HEK293 (cell line): Measurements from ENCODE around the gene ACADL.

Experiments used
- CTCF ChIA-PET: fragments of 350-600 bp; formaldehyde crosslinking; extraction: SDS; loops from one replicate; lab custom pipeline; 2021; ENCODE audit warnings: antibody characterized with exemption; lab: Yijun Ruan, JAX
- POLR2A ChIA-PET: fragments of 300-600 bp; formaldehyde crosslinking; extraction: SDS; loops from one replicate; lab custom pipeline; 2020; ENCODE audit warnings: antibody characterized with exemption, inconsistent platforms; lab: Yijun Ruan, JAX
- H3K27ac ChIP-seq: fragments of 200-500 bp; sonication (Bioruptor generic); 2 replicates; pipeline ENCODE4 v1.5.1; 2014; ENCODE audit warnings: low read depth, low read length, control low read depth, inconsistent platforms; ENCODE audit errors: extremely low read depth
- H3K36me3 ChIP-seq, 2 experiments: fragments of 200-500 bp in 1 of 2; sonication (Bioruptor generic) in 1 of 2; 1 replicate in 1 of 2; 2 replicates in 1 of 2; pipeline ENCODE4 v1.5.1; 2014 to 2017; ENCODE audit warnings: inconsistent platforms in 2 of 2, low read length in 2 of 2; ENCODE audit not compliant: control insufficient read depth in 2 of 2, insufficient read depth in 1 of 2
- H3K4me1 ChIP-seq: fragments of 200-500 bp; sonication (Bioruptor generic); 2 replicates; pipeline ENCODE4 v1.5.1; 2014; ENCODE audit warnings: mild to moderate bottlenecking, low read length, inconsistent platforms; ENCODE audit not compliant: control insufficient read depth, insufficient read depth
- H3K4me3 ChIP-seq: 2 replicates; pipeline ENCODE4 v1.5.1; 2011; ENCODE audit warnings: low read depth, mild to moderate bottlenecking, control low read depth, low read length, moderate library complexity
- H3K9me3 ChIP-seq: fragments of 200-500 bp; sonication (Bioruptor generic); 2 replicates; pipeline ENCODE4 v1.5.1; 2014; ENCODE audit warnings: low read depth, low read length, inconsistent platforms; ENCODE audit not compliant: control insufficient read depth, insufficient read depth
- AEBP2 ChIP-seq: fragments of 450-650 bp; formaldehyde crosslinking; IDR thresholded peaks from 2 replicates; pipeline ENCODE4 v1.5.1; 2016; ENCODE audit warnings: missing biosample characterization, missing genetic modification characterization, borderline replicate concordance
- BCL11B ChIP-seq: fragments of 450-650 bp; formaldehyde crosslinking; IDR thresholded peaks from 2 replicates; pipeline ENCODE4 v1.5.1; 2016; ENCODE audit warnings: low read depth, missing biosample characterization, missing genetic modification characterization
- GLI4 ChIP-seq: fragments of 450-650 bp; formaldehyde crosslinking; IDR thresholded peaks from 2 replicates; pipeline ENCODE4 v1.5.1; 2016; ENCODE audit warnings: missing biosample characterization, missing genetic modification characterization
- KLF16 ChIP-seq: fragments of 450-650 bp; formaldehyde crosslinking; IDR thresholded peaks from 2 replicates; pipeline ENCODE4 v1.5.1; 2017; ENCODE audit warnings: missing biosample characterization, missing genetic modification characterization
- KLF9 ChIP-seq: fragments of 450-650 bp; formaldehyde crosslinking; IDR thresholded peaks from 2 replicates; pipeline ENCODE4 v1.5.1; 2016; ENCODE audit warnings: missing biosample characterization, missing genetic modification characterization, low read depth
- OSR2 ChIP-seq: fragments of 450-650 bp; formaldehyde crosslinking; IDR thresholded peaks from 2 replicates; pipeline ENCODE4 v1.5.1; 2016; ENCODE audit warnings: missing biosample characterization, missing genetic modification characterization
- TSHZ1 ChIP-seq: fragments of 450-650 bp; formaldehyde crosslinking; IDR thresholded peaks from 2 replicates; pipeline ENCODE4 v1.5.1; 2016; ENCODE audit warnings: missing biosample characterization, missing genetic modification characterization, borderline replicate concordance
- ZBTB48 ChIP-seq: fragments of 450-650 bp; formaldehyde crosslinking; IDR thresholded peaks from 2 replicates; pipeline ENCODE4 v1.5.1; 2016; ENCODE audit warnings: missing biosample characterization, missing genetic modification characterization
- ZBTB49 ChIP-seq: fragments of 450-650 bp; formaldehyde crosslinking; IDR thresholded peaks from 2 replicates; pipeline ENCODE4 v1.5.1; 2016; ENCODE audit warnings: missing biosample characterization, missing genetic modification characterization, low read depth
- ZFHX2 ChIP-seq: fragments of 450-650 bp; formaldehyde crosslinking; conservative IDR thresholded peaks from 2 replicates; pipeline ENCODE4 v1.5.1; 2016; ENCODE audit warnings: missing biosample characterization, missing genetic modification characterization
- ZNF114 ChIP-seq: fragments of 450-650 bp; formaldehyde crosslinking; IDR thresholded peaks from 2 replicates; pipeline ENCODE4 v1.5.0; 2017; ENCODE audit warnings: missing biosample characterization, missing genetic modification characterization
- ZNF146 ChIP-seq: fragments of 450-650 bp; formaldehyde crosslinking; IDR thresholded peaks from 2 replicates; pipeline ENCODE4 v1.5.1; 2016; ENCODE audit warnings: missing biosample characterization, missing genetic modification characterization
- ZNF155 ChIP-seq: fragments of 450-650 bp; formaldehyde crosslinking; IDR thresholded peaks from 2 replicates; pipeline ENCODE4 v1.5.1; 2016; ENCODE audit warnings: missing biosample characterization, missing genetic modification characterization
- ZNF221 ChIP-seq: fragments of 450-650 bp; formaldehyde crosslinking; IDR thresholded peaks from 2 replicates; pipeline ENCODE4 v1.5.1; 2017; ENCODE audit warnings: missing biosample characterization, missing genetic modification characterization, borderline replicate concordance
- ZNF274 ChIP-seq, 2 experiments: fragments of 200-500 bp in 1 of 2; fragments of 450-650 bp in 1 of 2; sonication (Bioruptor generic) in 1 of 2; formaldehyde crosslinking in 1 of 2; IDR thresholded peaks; 2 replicates each; pipeline versions ENCODE4 v1.5.1 to v1.6.1; 2014 to 2016; ENCODE audit warnings: borderline replicate concordance in 1 of 2, inconsistent platforms in 1 of 2, low read length in 1 of 2, missing biosample characterization in 1 of 2, missing genetic modification characterization in 1 of 2
- ZNF341 ChIP-seq: fragments of 450-650 bp; formaldehyde crosslinking; IDR thresholded peaks from 2 replicates; pipeline ENCODE4; 2016; ENCODE audit warnings: low read depth, missing biosample characterization, missing genetic modification characterization
- ZNF350 ChIP-seq: fragments of 450-650 bp; formaldehyde crosslinking; IDR thresholded peaks from 2 replicates; pipeline ENCODE4 v1.5.0; 2017; ENCODE audit warnings: missing biosample characterization, mild to moderate bottlenecking, missing genetic modification characterization
- ZNF394 ChIP-seq: fragments of 450-650 bp; formaldehyde crosslinking; IDR thresholded peaks from 2 replicates; pipeline ENCODE4 v1.5.1; 2016; ENCODE audit warnings: missing biosample characterization, missing genetic modification characterization, mild to moderate bottlenecking, moderate library complexity, borderline replicate concordance
- ZNF561 ChIP-seq: fragments of 450-650 bp; IDR thresholded peaks from 2 replicates; pipeline ENCODE4 v1.5.1; 2018; ENCODE audit warnings: missing biosample characterization, missing genetic modification characterization, borderline replicate concordance
- ZNF707 ChIP-seq: fragments of 450-650 bp; formaldehyde crosslinking; IDR thresholded peaks from 2 replicates; pipeline ENCODE4 v1.5.1; 2016; ENCODE audit warnings: missing biosample characterization, missing genetic modification characterization
- ZSCAN5A ChIP-seq: fragments of 450-650 bp; formaldehyde crosslinking; IDR thresholded peaks from 2 replicates; pipeline ENCODE4 v1.5.1; 2016; ENCODE audit warnings: missing biosample characterization, missing genetic modification characterization
- TF ChIP-seq, protein P1 (sequence below): fragments of 450-650 bp; formaldehyde crosslinking; IDR thresholded peaks from 2 replicates; pipeline ENCODE4 v1.5.1; 2016; ENCODE audit warnings: missing biosample characterization, missing genetic modification characterization
- TF ChIP-seq, protein P2 (sequence below): fragments of 450-650 bp; IDR thresholded peaks from 2 replicates; pipeline ENCODE4 v1.5.1; 2018; ENCODE audit warnings: missing biosample characterization, mild to moderate bottlenecking, missing genetic modification characterization

Gene ACADL

GRCh38 chr2:210203147-210203546, 22.1 kb downstream of the ACADL start:
- ChIA-PET POLR2A (no interaction called here), CTCF (interaction anchor here (3.0 kb wide), 1 partner anchor 8 kb away, joined by 14 read pairs; no protein-coding TSS in a partner anchor)
- Histone ChIP-seq H3K4me1 (no peaks in the 10 kb centered on the region), H3K9me3 (no peaks in the 10 kb centered on the region), H3K36me3 (no peaks in the 10 kb centered on the region), H3K27ac (no peak overlapping the region), H3K4me3 (no peak overlapping the region)
- TF ChIP-seq ZNF221 (tag by site-specific recombination): no peak
- no peak for TF ChIP-seq OSR2
- TF ChIP-seq ZBTB49: no peak
- no peak for TF ChIP-seq ZSCAN5A
- TF ChIP-seq BCL11B (tag by site-specific recombination): no peak
- TF ChIP-seq, protein P1, sequence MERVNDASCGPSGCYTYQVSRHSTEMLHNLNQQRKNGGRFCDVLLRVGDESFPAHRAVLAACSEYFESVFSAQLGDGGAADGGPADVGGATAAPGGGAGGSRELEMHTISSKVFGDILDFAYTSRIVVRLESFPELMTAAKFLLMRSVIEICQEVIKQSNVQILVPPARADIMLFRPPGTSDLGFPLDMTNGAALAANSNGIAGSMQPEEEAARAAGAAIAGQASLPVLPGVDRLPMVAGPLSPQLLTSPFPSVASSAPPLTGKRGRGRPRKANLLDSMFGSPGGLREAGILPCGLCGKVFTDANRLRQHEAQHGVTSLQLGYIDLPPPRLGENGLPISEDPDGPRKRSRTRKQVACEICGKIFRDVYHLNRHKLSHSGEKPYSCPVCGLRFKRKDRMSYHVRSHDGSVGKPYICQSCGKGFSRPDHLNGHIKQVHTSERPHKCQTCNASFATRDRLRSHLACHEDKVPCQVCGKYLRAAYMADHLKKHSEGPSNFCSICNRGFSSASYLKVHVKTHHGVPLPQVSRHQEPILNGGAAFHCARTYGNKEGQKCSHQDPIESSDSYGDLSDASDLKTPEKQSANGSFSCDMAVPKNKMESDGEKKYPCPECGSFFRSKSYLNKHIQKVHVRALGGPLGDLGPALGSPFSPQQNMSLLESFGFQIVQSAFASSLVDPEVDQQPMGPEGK: no peak
- no peak for TF ChIP-seq ZNF341
- no peak for TF ChIP-seq ZNF114 (tag by site-specific recombination)
- TF ChIP-seq KLF9 (tag by site-specific recombination): no peak
- no peak for TF ChIP-seq ZFHX2
- no peak for TF ChIP-seq ZNF561
- TF ChIP-seq ZNF155: no peak
- no peak for TF ChIP-seq TSHZ1 (tag by site-specific recombination)
- TF ChIP-seq KLF16 (tag by site-specific recombination): no peak
- TF ChIP-seq ZNF274 (IDR thresholded peaks at IDR 0.05; ENCODE audit: low read length): no peak
- TF ChIP-seq ZNF274 (tag by site-specific recombination; IDR thresholded peaks at IDR 0.05; ENCODE audit: borderline replicate concordance): no peak

GRCh38 chr2:210199854-210200253, 25.4 kb downstream of the ACADL start:
- ChIA-PET CTCF (interaction anchor here (0.6 to 1.9 kb wide), 9 partner anchors 18 to 1492 kb away, joined by 3 to 15 read pairs (median 4); partner anchors contain the start of gene MAP2), POLR2A (no interaction called here)
- Histone ChIP-seq H3K9me3 (no peaks in the 10 kb centered on the region), H3K4me1 (no peaks in the 10 kb centered on the region), H3K36me3 (no peaks in the 10 kb centered on the region), H3K27ac (no peak overlapping the region), H3K4me3 (no peak overlapping the region)
- TF ChIP-seq ZBTB48 (tag by site-specific recombination): no peak
- TF ChIP-seq, protein P2, sequence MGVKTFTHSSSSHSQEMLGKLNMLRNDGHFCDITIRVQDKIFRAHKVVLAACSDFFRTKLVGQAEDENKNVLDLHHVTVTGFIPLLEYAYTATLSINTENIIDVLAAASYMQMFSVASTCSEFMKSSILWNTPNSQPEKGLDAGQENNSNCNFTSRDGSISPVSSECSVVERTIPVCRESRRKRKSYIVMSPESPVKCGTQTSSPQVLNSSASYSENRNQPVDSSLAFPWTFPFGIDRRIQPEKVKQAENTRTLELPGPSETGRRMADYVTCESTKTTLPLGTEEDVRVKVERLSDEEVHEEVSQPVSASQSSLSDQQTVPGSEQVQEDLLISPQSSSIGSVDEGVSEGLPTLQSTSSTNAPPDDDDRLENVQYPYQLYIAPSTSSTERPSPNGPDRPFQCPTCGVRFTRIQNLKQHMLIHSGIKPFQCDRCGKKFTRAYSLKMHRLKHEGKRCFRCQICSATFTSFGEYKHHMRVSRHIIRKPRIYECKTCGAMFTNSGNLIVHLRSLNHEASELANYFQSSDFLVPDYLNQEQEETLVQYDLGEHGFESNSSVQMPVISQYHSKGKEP (tag by site-specific recombination): no peak
- TF ChIP-seq ZNF146 (tag by site-specific recombination): no peak
- TF ChIP-seq ZNF707 (tag by site-specific recombination): no peak
- no peak for TF ChIP-seq AEBP2 (tag by site-specific recombination)
- no peak for TF ChIP-seq ZNF394 (tag by site-specific recombination)
- TF ChIP-seq ZNF350 (tag by site-specific recombination): no peak
- TF ChIP-seq GLI4: no peak
